Neural progenitor cell (in vitro differentiated cells): Measurements from ENCODE around the gene CYP3A7. TPM values are rescaled to one million over a fixed set of nuclear protein-coding genes. Genes with fewer than 3 reads are reported as not detected.
"Not testable (repeated sequence)": the region's sequence is repeated elsewhere in the genome, so short reads cannot be mapped to it uniquely, and the experiment has no call there.

Experiments
- DNase-seq: peaks from one replicate; pipeline ENCODE4 v3.0.0-alpha.2; 2016; ENCODE audit warnings: low spot score
- H2AFZ ChIP-seq: fragments of 200-600 bp; sonication (generic); replicated peaks from 2 replicates; pipeline ENCODE4 v1.6.1; 2016; ENCODE audit warnings: antibody characterized with exemption
- H3F3A ChIP-seq: fragments of 200-600 bp; sonication (generic); 2 replicates; pipeline ENCODE4 v1.6.1; 2016; ENCODE audit warnings: antibody characterized with exemption, low read depth
- H3K27ac ChIP-seq: fragments of 200-600 bp; sonication (generic); 2 replicates; pipeline ENCODE4 v1.5.1; 2016; ENCODE audit warnings: mild to moderate bottlenecking
- H3K27me3 ChIP-seq: fragments of 200-600 bp; sonication (generic); 2 replicates; pipeline ENCODE4 v1.6.1; 2016; ENCODE audit warnings: mild to moderate bottlenecking, moderate library complexity
- H3K36me3 ChIP-seq: fragments of 200-600 bp; sonication (generic); 2 replicates; pipeline ENCODE4 v1.5.1; 2016
- H3K4me1 ChIP-seq: fragments of 200-600 bp; sonication (generic); 2 replicates; pipeline ENCODE4 v1.6.1; 2016; ENCODE audit warnings: mixed run types
- H3K4me2 ChIP-seq: fragments of 200-600 bp; sonication (generic); 2 replicates; pipeline ENCODE4 v1.6.1; 2016
- H3K4me3 ChIP-seq: fragments of 200-600 bp; sonication (generic); 2 replicates; pipeline ENCODE4 v1.5.1; 2016
- H3K79me2 ChIP-seq: fragments of 200-600 bp; sonication (generic); 2 replicates; pipeline ENCODE4 v1.6.1; 2016; ENCODE audit warnings: low read depth
- H3K9ac ChIP-seq: fragments of 200-600 bp; sonication (generic); 2 replicates; pipeline ENCODE4 v1.6.1; 2016
- H3K9me3 ChIP-seq: fragments of 200-600 bp; sonication (generic); 2 replicates; pipeline ENCODE4 v1.5.1; 2016; ENCODE audit warnings: low read depth
- H4K20me1 ChIP-seq: fragments of 200-600 bp; sonication (generic); 2 replicates; pipeline ENCODE4 v1.6.1; 2016; ENCODE audit warnings: low read depth
- H3K27ac Mint-ChIP-seq: 3 replicates; pipeline ENCODE4 v1.8.0; 2021; ENCODE audit warnings: mixed read lengths
- H3K27me3 Mint-ChIP-seq: 2 replicates; pipeline ENCODE4 v1.8.0; 2022; ENCODE audit warnings: low read depth, mild to moderate bottlenecking, inconsistent platforms, moderate library complexity, mixed read lengths; ENCODE audit not compliant: insufficient read depth
- H3K36me3 Mint-ChIP-seq: 3 replicates; pipeline ENCODE4 v1.8.0; 2021; ENCODE audit warnings: mixed read lengths
- H3K4me1 Mint-ChIP-seq: 3 replicates; pipeline ENCODE4 v1.8.0; 2021; ENCODE audit warnings: mixed read lengths
- H3K4me3 Mint-ChIP-seq: 3 replicates; pipeline ENCODE4 v1.8.0; 2021; ENCODE audit warnings: mild to moderate bottlenecking, moderate library complexity, mixed read lengths
- H3K9me3 Mint-ChIP-seq: 3 replicates; pipeline ENCODE4 v1.8.0; 2020; ENCODE audit warnings: mixed read lengths
- EZH2 ChIP-seq: fragments of 200-600 bp; sonication (generic); IDR thresholded peaks from 2 replicates; pipeline ENCODE4 v1.6.1; 2017; ENCODE audit warnings: antibody characterized with exemption, mild to moderate bottlenecking, moderate library complexity
- EZH2phosphoT487 ChIP-seq: fragments of 200-600 bp; sonication (generic); IDR thresholded peaks from 2 replicates; pipeline ENCODE4 v1.6.1; 2017; ENCODE audit warnings: antibody characterized with exemption
- total RNA-seq: library from RNA; depleted of rRNA; stranded (reverse); fragments of >200 nt; gene quantifications from 2 replicates; pipeline ENCODE4 v1.2.3, GENCODE V29; 2015; ENCODE audit warnings: low replicate concordance
- TF ChIP-seq, protein P1 (sequence below): fragments of 200-600 bp; sonication (generic); IDR thresholded peaks from 2 replicates; pipeline ENCODE4 v1.5.1; 2017; ENCODE audit warnings: antibody characterized with exemption, mild to moderate bottlenecking

The CYP3A7 gene
- total RNA-seq, 1 donor from 2014 or later: not detected

- no peak overlapping the region for H3K4me2 ChIP-seq
- H3F3A ChIP-seq: no peaks in the 10 kb centered on the region
- H3K79me2 ChIP-seq: no peaks in the 10 kb centered on the region
- no peaks in the 10 kb centered on the region for H3K36me3 Mint-ChIP-seq
- no peaks in the 10 kb centered on the region for H3K36me3 ChIP-seq
- no peaks in the 10 kb centered on the region for H4K20me1 ChIP-seq
- no peak for DNase-seq
- H2AFZ ChIP-seq: no peak overlapping the region
- H3K4me3 ChIP-seq: no peak overlapping the region
- no peaks in the 10 kb centered on the region for H3K4me1 Mint-ChIP-seq
- TF ChIP-seq EZH2: no peak
- TF ChIP-seq, protein P1, sequence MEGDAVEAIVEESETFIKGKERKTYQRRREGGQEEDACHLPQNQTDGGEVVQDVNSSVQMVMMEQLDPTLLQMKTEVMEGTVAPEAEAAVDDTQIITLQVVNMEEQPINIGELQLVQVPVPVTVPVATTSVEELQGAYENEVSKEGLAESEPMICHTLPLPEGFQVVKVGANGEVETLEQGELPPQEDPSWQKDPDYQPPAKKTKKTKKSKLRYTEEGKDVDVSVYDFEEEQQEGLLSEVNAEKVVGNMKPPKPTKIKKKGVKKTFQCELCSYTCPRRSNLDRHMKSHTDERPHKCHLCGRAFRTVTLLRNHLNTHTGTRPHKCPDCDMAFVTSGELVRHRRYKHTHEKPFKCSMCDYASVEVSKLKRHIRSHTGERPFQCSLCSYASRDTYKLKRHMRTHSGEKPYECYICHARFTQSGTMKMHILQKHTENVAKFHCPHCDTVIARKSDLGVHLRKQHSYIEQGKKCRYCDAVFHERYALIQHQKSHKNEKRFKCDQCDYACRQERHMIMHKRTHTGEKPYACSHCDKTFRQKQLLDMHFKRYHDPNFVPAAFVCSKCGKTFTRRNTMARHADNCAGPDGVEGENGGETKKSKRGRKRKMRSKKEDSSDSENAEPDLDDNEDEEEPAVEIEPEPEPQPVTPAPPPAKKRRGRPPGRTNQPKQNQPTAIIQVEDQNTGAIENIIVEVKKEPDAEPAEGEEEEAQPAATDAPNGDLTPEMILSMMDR: no peak
- H3K9me3 Mint-ChIP-seq: no peaks in the 10 kb centered on the region
- H3K9ac ChIP-seq: no peak overlapping the region
- no peaks in the 10 kb centered on the region for H3K9me3 ChIP-seq
- no peaks in the 10 kb centered on the region for H3K27me3 ChIP-seq
- H3K4me1 ChIP-seq: no peaks in the 10 kb centered on the region
- H3K4me3 Mint-ChIP-seq: no peak overlapping the region
- H3K27me3 Mint-ChIP-seq: peaks cover 8% of the 10 kb centered on the region
- H3K27ac Mint-ChIP-seq: no peak overlapping the region
- no peak overlapping the region for H3K27ac ChIP-seq
Observed at GRCh38 chr7:99699946-99700345, 35.0 kb downstream of the CYP3A7 start.

DNA sequence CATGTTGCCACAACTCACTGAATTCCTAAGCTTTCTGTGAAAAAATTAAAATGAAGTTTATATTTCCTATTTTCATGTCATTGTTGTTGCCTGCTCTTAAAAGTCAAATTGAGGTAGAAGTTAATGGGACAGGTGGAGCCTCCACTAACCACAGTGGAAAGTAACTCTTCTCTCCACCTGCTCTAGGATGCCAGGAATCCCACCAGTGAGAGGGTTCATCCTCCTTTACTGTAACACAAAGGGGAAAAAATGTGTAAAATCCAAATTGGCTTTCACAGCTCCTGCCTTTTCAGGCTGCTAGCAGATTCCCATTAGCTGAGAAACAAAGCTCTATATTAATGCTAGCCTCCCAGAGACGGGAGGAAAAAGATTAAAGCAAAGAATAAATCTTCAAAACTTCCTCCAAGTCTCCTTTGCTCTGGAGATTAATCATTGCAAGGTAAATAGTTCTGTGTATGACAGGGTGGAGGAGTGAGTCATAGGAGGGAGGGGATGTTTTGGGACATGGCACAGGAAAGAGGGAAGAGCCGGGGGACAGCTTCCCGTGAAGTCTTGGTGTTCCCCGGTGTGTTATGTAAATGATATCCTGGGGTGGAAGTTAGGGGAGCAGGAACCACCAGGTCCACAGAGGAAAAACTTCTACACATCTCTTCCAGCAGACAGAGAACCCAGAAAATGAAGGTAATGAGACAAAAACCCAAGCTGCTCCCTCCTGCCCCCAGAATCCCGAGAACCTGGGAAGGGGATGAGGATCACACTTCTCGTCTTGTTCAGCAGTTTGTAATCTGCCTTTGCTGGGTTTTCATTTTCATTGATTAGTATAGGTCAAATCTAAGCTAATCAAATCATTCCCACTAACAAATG is 35.9 kb downstream of the CYP3A7 start:
- H3K27ac Mint-ChIP-seq, H3K9me3 Mint-ChIP-seq, H4K20me1 ChIP-seq, H3K36me3 ChIP-seq, H3K4me1 Mint-ChIP-seq, H3F3A ChIP-seq, DNase-seq, H3K79me2 ChIP-seq, H3K4me1 ChIP-seq, H3K4me3 Mint-ChIP-seq, H3K4me3 ChIP-seq, H2AFZ ChIP-seq, H3K27ac ChIP-seq, H3K9ac ChIP-seq, H3K9me3 ChIP-seq, H3K36me3 Mint-ChIP-seq, H3K27me3 ChIP-seq, H3K4me2 ChIP-seq: not testable (repeated sequence)
- peaks cover 10% of the 10 kb centered on the region for H3K27me3 Mint-ChIP-seq

- H3K27ac Mint-ChIP-seq: no peak overlapping the region
- H3K27ac ChIP-seq: no peak overlapping the region
- peaks cover 5% of the 10 kb centered on the region for H3K27me3 Mint-ChIP-seq
- H3K4me1 Mint-ChIP-seq: peaks cover 9% of the 10 kb centered on the region
- H3K9ac ChIP-seq: no peak overlapping the region
- H4K20me1 ChIP-seq: no peaks in the 10 kb centered on the region
- no peak for DNase-seq
- H3K79me2 ChIP-seq: no peaks in the 10 kb centered on the region
- peaks cover 18% of the 10 kb centered on the region for H3K4me1 ChIP-seq
- H3K36me3 ChIP-seq: no peaks in the 10 kb centered on the region
- no peaks in the 10 kb centered on the region for H3K9me3 ChIP-seq
- no peaks in the 10 kb centered on the region for H3K36me3 Mint-ChIP-seq
- H3K27me3 ChIP-seq: no peaks in the 10 kb centered on the region
- H3F3A ChIP-seq: peaks cover 9% of the 10 kb centered on the region
- no peak overlapping the region for H2AFZ ChIP-seq
- H3K4me3 Mint-ChIP-seq: no peak overlapping the region
- no peak overlapping the region for H3K4me2 ChIP-seq
- TF ChIP-seq EZH2: no peak
- TF ChIP-seq EZH2phosphoT487: no peak
- TF ChIP-seq, protein P1: no peak
- no peak overlapping the region for H3K4me3 ChIP-seq
- no peaks in the 10 kb centered on the region for H3K9me3 Mint-ChIP-seq
Observed at GRCh38 chr7:99694912-99695304, 40.1 kb downstream of the CYP3A7 start.

DNA sequence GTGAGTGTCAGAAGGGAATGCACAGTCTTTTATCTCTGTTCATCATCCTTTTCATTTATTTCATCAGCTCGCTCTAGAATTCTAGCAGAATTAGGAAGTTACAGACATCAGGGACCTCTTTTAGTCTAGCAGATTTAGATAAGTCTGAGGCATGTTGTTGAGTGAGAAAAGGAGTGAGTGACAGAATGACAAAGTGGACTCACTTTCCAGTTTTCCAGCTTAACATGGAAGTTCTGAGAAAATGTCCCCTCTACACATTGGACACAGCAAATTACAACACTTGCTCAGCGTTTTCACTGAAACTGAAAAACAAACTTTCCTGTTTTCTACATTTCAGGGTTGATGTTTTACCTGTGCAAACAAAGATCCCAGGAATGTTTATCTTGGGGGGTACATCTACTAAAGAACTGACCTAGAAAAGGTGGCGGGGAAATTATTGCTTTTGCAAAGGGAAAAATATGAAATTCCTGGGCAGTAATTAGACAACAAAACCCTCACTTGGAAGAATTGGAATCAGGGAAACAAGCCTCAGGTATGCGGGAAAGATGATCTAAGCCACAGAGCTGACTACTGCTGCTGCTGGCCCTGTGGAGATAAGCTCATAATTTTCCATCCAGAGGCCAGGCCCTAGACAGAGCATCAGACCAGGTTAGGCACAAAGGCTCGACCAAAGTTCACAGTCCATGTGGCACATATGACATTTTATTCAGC is 40.6 kb downstream of the CYP3A7 start:
- DNase-seq: no peak
- Mint-ChIP-seq H3K4me1 (peaks cover 9% of the 10 kb centered on the region), H3K27me3 (peaks cover 5% of the 10 kb centered on the region), H3K36me3 (no peaks in the 10 kb centered on the region), H3K27ac (no peak overlapping the region), H3K9me3 (no peaks in the 10 kb centered on the region), H3K4me3 (no peak overlapping the region)
- no peak overlapping the region for H3K9ac ChIP-seq
- H3F3A ChIP-seq: peaks cover 9% of the 10 kb centered on the region
- H3K27ac ChIP-seq: no peak overlapping the region
- no peaks in the 10 kb centered on the region for H3K9me3 ChIP-seq
- no peak overlapping the region for H2AFZ ChIP-seq
- H3K4me1 ChIP-seq: peaks cover 18% of the 10 kb centered on the region
- H3K79me2 ChIP-seq: no peaks in the 10 kb centered on the region
- no peaks in the 10 kb centered on the region for H3K36me3 ChIP-seq
- no peaks in the 10 kb centered on the region for H4K20me1 ChIP-seq
- H3K4me3 ChIP-seq: no peak overlapping the region
- peak overlapping the region; percentile 66 for H3K4me2 ChIP-seq
- TF ChIP-seq EZH2: no peak
- TF ChIP-seq, protein P1: no peak
- TF ChIP-seq EZH2phosphoT487: no peak
- no peaks in the 10 kb centered on the region for H3K27me3 ChIP-seq
